H9 (cell line): ENCODE data around the gene PDE3B. TPM values are rescaled to one million over a fixed set of nuclear protein-coding genes. Genes with fewer than 3 reads are reported as not detected.

ENCODE experiments used
- DNase-seq: peaks from one replicate; pipeline ENCODE4 v3.0.0-alpha.2; 2017
- H2AFZ ChIP-seq: one replicate; pipeline ENCODE4 v1.6.1; 2013; ENCODE audit warnings: mild to moderate bottlenecking, low read length, control low read depth, moderate library complexity
- H2AK5ac ChIP-seq: 2 replicates; pipeline ENCODE4 v1.6.1; 2013; ENCODE audit warnings: low read length, control low read depth, mixed read lengths; ENCODE audit not compliant: insufficient read length
- H2BK120ac ChIP-seq: one replicate; pipeline ENCODE4 v1.6.1; 2013; ENCODE audit warnings: low read depth, mild to moderate bottlenecking, low read length, control low read depth, inconsistent platforms; ENCODE audit not compliant: poor library complexity, severe bottlenecking
- H2BK12ac ChIP-seq: 2 replicates; pipeline ENCODE4 v1.6.1; 2013; ENCODE audit warnings: low read length, control low read depth, mixed read lengths, low read depth; ENCODE audit not compliant: insufficient read length
- H2BK15ac ChIP-seq: 2 replicates; pipeline ENCODE4 v1.6.1; 2013; ENCODE audit warnings: low read depth, low read length, control low read depth
- H2BK20ac ChIP-seq: one replicate; pipeline ENCODE4 v1.6.1; 2013; ENCODE audit warnings: low read depth, mild to moderate bottlenecking, low read length, control low read depth, inconsistent platforms; ENCODE audit not compliant: poor library complexity, severe bottlenecking
- H2BK5ac ChIP-seq: 2 replicates; pipeline ENCODE4 v1.6.1; 2013; ENCODE audit warnings: low read length, control low read depth, mixed read lengths; ENCODE audit not compliant: insufficient read length
- H3K14ac ChIP-seq: 2 replicates; pipeline ENCODE4 v1.6.1; 2013; ENCODE audit warnings: low read length, control low read depth; ENCODE audit not compliant: insufficient read depth
- H3K18ac ChIP-seq: 2 replicates; pipeline ENCODE4 v1.6.1; 2013; ENCODE audit warnings: low read depth, mild to moderate bottlenecking, mixed read lengths, low read length, control low read depth; ENCODE audit not compliant: insufficient read length
- H3K23ac ChIP-seq: 2 replicates; pipeline ENCODE4 v1.6.1; 2013; ENCODE audit warnings: low read length, control low read depth, mixed read lengths, low read depth; ENCODE audit not compliant: insufficient read length
- H3K23me2 ChIP-seq: 2 replicates; pipeline ENCODE4 v1.6.1; 2013; ENCODE audit warnings: low read depth, mild to moderate bottlenecking, mixed read lengths, low read length, control low read depth; ENCODE audit not compliant: insufficient read length, poor library complexity, severe bottlenecking
- H3K27ac ChIP-seq: 2 replicates; pipeline ENCODE4 v1.5.1; 2013; ENCODE audit warnings: low read length, control low read depth, mixed read lengths, low read depth; ENCODE audit not compliant: insufficient read length
- H3K27me3 ChIP-seq: 2 replicates; pipeline ENCODE4 v1.6.1; 2013; ENCODE audit warnings: low read length, control low read depth, inconsistent platforms; ENCODE audit not compliant: insufficient read depth
- H3K4ac ChIP-seq: 2 replicates; pipeline ENCODE4 v1.6.1; 2013; ENCODE audit warnings: low read depth, mild to moderate bottlenecking, control low read depth, inconsistent platforms, low read length, moderate library complexity
- H3K4me1 ChIP-seq: 2 replicates; pipeline ENCODE4 v1.6.1; 2013; ENCODE audit warnings: low read length, control low read depth, inconsistent platforms; ENCODE audit not compliant: insufficient read depth
- H3K4me2 ChIP-seq: 2 replicates; pipeline ENCODE4 v1.6.1; 2013; ENCODE audit warnings: low read length, control low read depth, mixed read lengths; ENCODE audit not compliant: insufficient read length, insufficient read depth
- H3K56ac ChIP-seq: 2 replicates; pipeline ENCODE4 v1.6.1; 2013; ENCODE audit warnings: low read depth, mild to moderate bottlenecking, mixed read lengths, low read length, control low read depth; ENCODE audit not compliant: insufficient read length
- H3K79me1 ChIP-seq: 2 replicates; pipeline ENCODE4 v1.6.1; 2013; ENCODE audit warnings: low read depth, mild to moderate bottlenecking, moderate library complexity, low read length, control low read depth, inconsistent platforms; ENCODE audit not compliant: insufficient read depth, poor library complexity, severe bottlenecking
- H3K79me2 ChIP-seq: 2 replicates; pipeline ENCODE4 v1.6.1; 2013; ENCODE audit warnings: low read length, control low read depth, inconsistent platforms; ENCODE audit not compliant: insufficient read depth
- H3K9ac ChIP-seq: 2 replicates; pipeline ENCODE4 v1.6.1; 2013; ENCODE audit warnings: low read length, control low read depth, mixed read lengths; ENCODE audit not compliant: insufficient read length; ENCODE audit errors: extremely low read depth
- H3K9me3 ChIP-seq: one replicate; pipeline ENCODE4 v1.6.1; 2013; ENCODE audit warnings: low read depth, low read length, inconsistent platforms; ENCODE audit not compliant: control insufficient read depth
- H3T11ph ChIP-seq: one replicate; pipeline ENCODE4 v1.6.1; 2013; ENCODE audit warnings: mild to moderate bottlenecking, low read length, control low read depth, inconsistent platforms
- H4K20me1 ChIP-seq: one replicate; pipeline ENCODE4 v1.6.1; 2013; ENCODE audit not compliant: control insufficient read depth, insufficient read length, insufficient read depth
- H4K5ac ChIP-seq: 2 replicates; pipeline ENCODE4 v1.6.1; 2013; ENCODE audit warnings: low read depth, mild to moderate bottlenecking, mixed read lengths, low read length, control low read depth; ENCODE audit not compliant: insufficient read length
- H4K8ac ChIP-seq: replicated peaks from 2 replicates; pipeline ENCODE4 v1.6.1; 2013; ENCODE audit warnings: low read length, control low read depth, mixed read lengths, low read depth; ENCODE audit not compliant: insufficient read length
- H4K91ac ChIP-seq: 2 replicates; pipeline ENCODE4 v1.6.1; 2013; ENCODE audit warnings: low read depth, mild to moderate bottlenecking, moderate library complexity, mixed read lengths, low read length, control low read depth; ENCODE audit not compliant: insufficient read length
- H3K27ac Mint-ChIP-seq, 3 experiments: 2 replicates in 2 of 3; 3 replicates in 1 of 3; pipeline ENCODE4 v1.8.0; 2020 to 2021; ENCODE audit warnings: mixed read lengths in 3 of 3, mild to moderate bottlenecking in 1 of 3, moderate library complexity in 1 of 3
- H3K27me3 Mint-ChIP-seq: 2 replicates; pipeline ENCODE4 v1.8.0; 2021; ENCODE audit warnings: low read depth, mild to moderate bottlenecking, moderate library complexity, mixed read lengths
- H3K36me3 Mint-ChIP-seq, 3 experiments: 2 replicates in 2 of 3; 3 replicates in 1 of 3; pipeline ENCODE4 v1.8.0; 2020 to 2021; ENCODE audit warnings: low read depth in 3 of 3, mixed read lengths in 3 of 3; ENCODE audit not compliant: insufficient read depth in 1 of 3
- H3K4me1 Mint-ChIP-seq, 2 experiments: 2 replicates each; pipeline ENCODE4 v1.8.0; 2020; ENCODE audit warnings: mixed read lengths in 2 of 2
- H3K4me3 Mint-ChIP-seq, 2 experiments: 2 replicates in 1 of 2; 3 replicates in 1 of 2; pipeline ENCODE4 v1.8.0; 2020 to 2021; ENCODE audit warnings: mild to moderate bottlenecking in 2 of 2, mixed read lengths in 2 of 2, moderate library complexity in 1 of 2
- H3K9me3 Mint-ChIP-seq, 2 experiments: 2 replicates in 1 of 2; 3 replicates in 1 of 2; pipeline ENCODE4 v1.8.0; 2020; ENCODE audit warnings: mild to moderate bottlenecking in 2 of 2, mixed read lengths in 2 of 2, moderate library complexity in 1 of 2
- CTCF ChIP-seq: fragments of 200-600 bp; sonication (generic); conservative IDR thresholded peaks from 3 replicates; pipeline ENCODE4 v1.8.0; 2021; ENCODE audit warnings: antibody characterized with exemption, mild to moderate bottlenecking
- total RNA-seq: library from RNA; stranded (reverse); gene quantifications from 2 replicates; pipeline ENCODE4 v1.2.1, GENCODE V29; 2021

Gene PDE3B
- total RNA-seq, 1 experiment from 2014 or later, result 6.6 TPM

- H3K27ac Mint-ChIP-seq, result no peak overlapping the region; a peak in 2 of 7 replicates
- no peaks in the 10 kb centered on the region for H3K4me1 ChIP-seq
- H3K79me2 ChIP-seq, result no peaks in the 10 kb centered on the region
- no peaks in the 10 kb centered on the region for H3K79me1 ChIP-seq
- no peak overlapping the region for H3K18ac ChIP-seq
- H3K14ac ChIP-seq, result no peak overlapping the region
- no peak overlapping the region for H2AFZ ChIP-seq
- no peak overlapping the region for H2BK20ac ChIP-seq
- no peak overlapping the region for H4K91ac ChIP-seq
- H3K9me3 ChIP-seq, result no peaks in the 10 kb centered on the region
- no peak overlapping the region for H3K56ac ChIP-seq
- H3T11ph ChIP-seq, result no peak overlapping the region
- no peak overlapping the region for H3K27ac ChIP-seq
- no peak overlapping the region for H2BK12ac ChIP-seq
- H3K4me3 Mint-ChIP-seq, result no peak overlapping the region
- no peak overlapping the region for H4K8ac ChIP-seq
- no peak for DNase-seq
- H3K23ac ChIP-seq, result no peak overlapping the region
- no peak overlapping the region for H2BK15ac ChIP-seq
- peaks cover 0 to 3% of the 10 kb centered on the region in 2 experiments; a peak in 1 of 5 replicates for H3K9me3 Mint-ChIP-seq
- no peak for TF ChIP-seq CTCF
- no peak overlapping the region for H3K4ac ChIP-seq
- H3K4me1 Mint-ChIP-seq, result peaks cover 3 to 4% of the 10 kb centered on the region in 2 experiments; a peak in 2 of 4 replicates
- H4K20me1 ChIP-seq, result no peaks in the 10 kb centered on the region
- no peaks in the 10 kb centered on the region for H3K27me3 Mint-ChIP-seq
- no peaks in the 10 kb centered on the region for H3K23me2 ChIP-seq
- H3K9ac ChIP-seq, result no peak overlapping the region
- no peak overlapping the region for H4K5ac ChIP-seq
- no peak overlapping the region for H2BK120ac ChIP-seq
- H2AK5ac ChIP-seq, result no peak overlapping the region
- H3K36me3 Mint-ChIP-seq, result peaks cover 7 to 15% (median 8%) of the 10 kb centered on the region in 3 experiments; a peak in 5 of 7 replicates
- H2BK5ac ChIP-seq, result no peak overlapping the region
- H3K4me2 ChIP-seq, result no peak overlapping the region
- no peaks in the 10 kb centered on the region for H3K27me3 ChIP-seq
These were observed 169.9 kb downstream of the PDE3B start for GRCh38 chr11:14813516-14813915.
